RWPE2 (cell line): ENCODE data around the gene CUEDC2.
A peak's percentile ranks its signal among the peaks of the same experiment; 100 is the strongest.

Source experiments
- ATAC-seq: fragments of 200-7000 bp; cut with Tn5 transposase; 3 replicates; pipeline ENCODE4 v1.9.1; 2021; ENCODE audit warnings: low read depth
- DNase-seq: peaks from one replicate; pipeline ENCODE4 v3.0.0-alpha.2; 2020; ENCODE audit warnings: low spot score
- H3K27ac ChIP-seq: fragments of 450-650 bp; 2 replicates; pipeline ENCODE4 v1.5.1; 2017; ENCODE audit warnings: mild to moderate bottlenecking; ENCODE audit not compliant: poor library complexity, severe bottlenecking
- H3K27me3 ChIP-seq: fragments of 250-450 bp; sonication (Bioruptor Pico); 2 replicates; pipeline ENCODE4 v1.5.1; 2021; ENCODE audit warnings: mild to moderate bottlenecking, moderate library complexity; ENCODE audit not compliant: insufficient read depth, poor library complexity, severe bottlenecking
- H3K36me3 ChIP-seq: fragments of 250-450 bp; sonication (Bioruptor Pico); 2 replicates; pipeline ENCODE4 v1.5.1; 2020; ENCODE audit warnings: low read depth, mild to moderate bottlenecking, moderate library complexity
- H3K4me1 ChIP-seq: fragments of 250-450 bp; sonication (Bioruptor Pico); 2 replicates; pipeline ENCODE4 v1.5.1; 2021; ENCODE audit warnings: mild to moderate bottlenecking, moderate library complexity; ENCODE audit not compliant: insufficient read depth, poor library complexity, severe bottlenecking
- H3K4me3 ChIP-seq: fragments of 250-450 bp; sonication (Bioruptor Pico); 2 replicates; pipeline ENCODE4 v1.5.1; 2021; ENCODE audit warnings: mild to moderate bottlenecking, moderate library complexity; ENCODE audit not compliant: severe bottlenecking
- H3K9me3 ChIP-seq: fragments of 250-450 bp; sonication (Bioruptor Pico); 2 replicates; pipeline ENCODE4 v1.5.1; 2021; ENCODE audit warnings: mild to moderate bottlenecking, moderate library complexity; ENCODE audit not compliant: severe bottlenecking
- CTCF ChIP-seq: fragments of 450-650 bp; IDR thresholded peaks from one replicate; pipeline ENCODE4 v1.5.1; 2017; ENCODE audit warnings: mild to moderate bottlenecking, moderate library complexity; ENCODE audit not compliant: poor library complexity, severe bottlenecking

Gene CUEDC2

GRCh38 chr10:102393411-102394078, 38.8 kb downstream of the CUEDC2 start:
- peaks cover 14% of the 10 kb centered on the region for H3K36me3 ChIP-seq
- peak overlapping the region; percentile 43 for H3K27ac ChIP-seq
- no peaks in the 10 kb centered on the region for H3K4me1 ChIP-seq
- H3K9me3 ChIP-seq = no peaks in the 10 kb centered on the region
- no peak for TF ChIP-seq CTCF
- no peak for DNase-seq
- H3K27me3 ChIP-seq = no peaks in the 10 kb centered on the region
- ATAC-seq = no peak
- peak overlapping the region; percentile 58 for H3K4me3 ChIP-seq

GRCh38 chr10:102392306-102392705, 40.1 kb downstream of the CUEDC2 start:
- H3K27ac ChIP-seq = no peak overlapping the region
- no peaks in the 10 kb centered on the region for H3K4me1 ChIP-seq
- H3K9me3 ChIP-seq = no peaks in the 10 kb centered on the region
- TF ChIP-seq CTCF = no peak
- no peak overlapping the region for H3K4me3 ChIP-seq
- ATAC-seq (no peak), DNase-seq (no peak)
- H3K36me3 ChIP-seq = peaks cover 5% of the 10 kb centered on the region; the same call in 1 of the 2 replicates
- no peaks in the 10 kb centered on the region for H3K27me3 ChIP-seq

GRCh38 chr10:102389894-102390293, 42.5 kb downstream of the CUEDC2 start:
- no peak for TF ChIP-seq CTCF
- Histone ChIP-seq H3K4me3 (no peak overlapping the region), H3K27me3 (no peaks in the 10 kb centered on the region), H3K36me3 (no peaks in the 10 kb centered on the region), H3K27ac (no peak overlapping the region), H3K4me1 (no peaks in the 10 kb centered on the region), H3K9me3 (no peaks in the 10 kb centered on the region)
- ATAC-seq (no peak), DNase-seq (no peak)

- no peak overlapping the region for H3K27ac ChIP-seq
- H3K27me3 ChIP-seq = no peaks in the 10 kb centered on the region
- no peak overlapping the region for H3K4me3 ChIP-seq
- no peaks in the 10 kb centered on the region for H3K9me3 ChIP-seq
- no peaks in the 10 kb centered on the region for H3K4me1 ChIP-seq
- ATAC-seq (peak; percentile 22; the same call in 1 of the 3 replicates), DNase-seq (no peak)
- TF ChIP-seq CTCF = no peak
- H3K36me3 ChIP-seq = peaks cover 9% of the 10 kb centered on the region
These were observed 47.6 kb downstream of the CUEDC2 start for GRCh38 chr10:102384606-102385429.
